Activated naive CD4-positive, alpha-beta T cell treated with anti-CD3 and anti-CD28 coated beads, Interleukin-2, amount 50 U/mL, for 72 hours (primary cell): Measurements from ENCODE around the gene EPPIN. TPM values are rescaled to one million over a fixed set of nuclear protein-coding genes. Genes with fewer than 3 reads are reported as not detected.
"Not testable (repeated sequence)": the region's sequence is repeated elsewhere in the genome, so short reads cannot be mapped to it uniquely, and the experiment has no call there.

ENCODE experiments used
- ATAC-seq, 2 donors: fragments of 150-1000 bp; cut with Tn5 transposase; 2 replicates each; pipeline ENCODE4 v1.10.0; 2021; ENCODE audit warnings: mild to moderate bottlenecking in 2 of 2, moderate library complexity in 2 of 2
- DNase-seq, 2 donors: peaks; one replicate each; pipeline ENCODE4 v3.0.0; 2021 to 2022; ENCODE audit warnings: low spot score in 2 of 2
- H3K27ac Mint-ChIP-seq, 2 donors: one replicate each; pipeline ENCODE4 v1.8.0; 2022; ENCODE audit warnings: mild to moderate bottlenecking in 2 of 2, mixed read lengths in 2 of 2
- H3K36me3 Mint-ChIP-seq, 2 donors: one replicate each; pipeline ENCODE4 v1.8.0; 2022; ENCODE audit warnings: mixed read lengths in 2 of 2
- H3K9me3 Mint-ChIP-seq, 2 donors: one replicate each; pipeline ENCODE4 v1.8.0; 2022; ENCODE audit warnings: mixed read lengths in 2 of 2
- total RNA-seq, 2 donors: library from RNA; stranded (reverse); gene quantifications; one replicate each; pipeline ENCODE4 v1.2.3, GENCODE V29; 2022

EPPIN gene
- total RNA-seq = not detected

- no peak for ATAC-seq
- H3K27ac Mint-ChIP-seq = no peak within 1 kb of the TSS
Observed at GRCh38 chr20:45547206-45547770, at the start of gene EPPIN. EPPIN (minus strand) TSS chr20:45547401; CDS start chr20:45547357, 44 bp downstream.

GRCh38 chr20:45595235-45595634 lies 48.0 kb upstream of the EPPIN start:
- Mint-ChIP-seq H3K36me3 (no peaks in the 10 kb centered on the region), H3K27ac (peak overlapping the region in 1 of 2 donors; percentile 1), H3K9me3 (no peaks in the 10 kb centered on the region)
- no peak for DNase-seq
- ATAC-seq = no peak

More at GRCh38 chr20:45547206-45547770, at the start of gene EPPIN:
- H3K9me3 Mint-ChIP-seq = peaks cover 0 to 6% of the 10 kb centered on the region in 2 donors
- no peaks in the 10 kb centered on the region for H3K36me3 Mint-ChIP-seq
- no peak for DNase-seq

- Mint-ChIP-seq H3K27ac (no peak overlapping the region), H3K9me3 (no peaks in the 10 kb centered on the region)
- no peak for DNase-seq
Observed at GRCh38 chr20:45593498-45593897, 46.3 kb upstream of the EPPIN start.

GRCh38 chr20:45592574-45593189 lies 45.5 kb upstream of the EPPIN start:
- ATAC-seq = peak; percentile 44 to 74
- Mint-ChIP-seq H3K27ac (no peak overlapping the region), H3K36me3 (no peaks in the 10 kb centered on the region), H3K9me3 (no peaks in the 10 kb centered on the region)
- DNase-seq = peak in 1 of 2 donors; percentile 31

More at GRCh38 chr20:45593498-45593897, 46.3 kb upstream of the EPPIN start:
- no peaks in the 10 kb centered on the region for H3K36me3 Mint-ChIP-seq
- no peak for ATAC-seq

GRCh38 chr20:45589725-45590124 lies 42.5 kb upstream of the EPPIN start:
- ATAC-seq (no peak), DNase-seq (no peak)
- Mint-ChIP-seq H3K27ac (no peak overlapping the region), H3K36me3 (no peaks in the 10 kb centered on the region), H3K9me3 (no peaks in the 10 kb centered on the region)

- no peak overlapping the region for H3K27ac Mint-ChIP-seq
- no peaks in the 10 kb centered on the region for H3K36me3 Mint-ChIP-seq
- ATAC-seq = no peak
- no peak for DNase-seq
- no peaks in the 10 kb centered on the region for H3K9me3 Mint-ChIP-seq
Observed at GRCh38 chr20:45588800-45589199, 41.6 kb upstream of the EPPIN start.

GRCh38 chr20:45585986-45586385 lies 38.8 kb upstream of the EPPIN start:
- H3K27ac Mint-ChIP-seq, ATAC-seq, H3K9me3 Mint-ChIP-seq, H3K36me3 Mint-ChIP-seq, DNase-seq: not testable (repeated sequence)

- ATAC-seq, DNase-seq, H3K36me3 Mint-ChIP-seq: not testable (repeated sequence)
Observed at GRCh38 chr20:45584294-45584693, 37.1 kb upstream of the EPPIN start.

GRCh38 chr20:45583502-45583901 lies 36.3 kb upstream of the EPPIN start:
- ATAC-seq (no peak), DNase-seq (no peak)
- Mint-ChIP-seq H3K36me3 (no peaks in the 10 kb centered on the region), H3K9me3 (no peaks in the 10 kb centered on the region), H3K27ac (no peak overlapping the region)

More at GRCh38 chr20:45584294-45584693, 37.1 kb upstream of the EPPIN start:
- not testable (repeated sequence) for H3K9me3 Mint-ChIP-seq, H3K27ac Mint-ChIP-seq

- ATAC-seq (no peak), DNase-seq (no peak)
- H3K27ac Mint-ChIP-seq = no peak overlapping the region
- no peaks in the 10 kb centered on the region for H3K9me3 Mint-ChIP-seq
- H3K36me3 Mint-ChIP-seq = no peaks in the 10 kb centered on the region
Observed at GRCh38 chr20:45581702-45582101, 34.5 kb upstream of the EPPIN start.

- H3K27ac Mint-ChIP-seq = no peak within 1 kb of the TSS
- DNase-seq (no peak), ATAC-seq (no peak)
- no peaks in the 10 kb centered on the region for H3K36me3 Mint-ChIP-seq
- no peaks in the 10 kb centered on the region for H3K9me3 Mint-ChIP-seq
Observed at GRCh38 chr20:45579184-45579583, 32.0 kb upstream of the EPPIN start, which contains the start of gene WFDC8. WFDC8 (minus strand) TSS chr20:45579284; CDS start chr20:45579247, 37 bp downstream.

GRCh38 chr20:45578231-45578630 lies 31.0 kb upstream of the EPPIN start:
- no peaks in the 10 kb centered on the region for H3K36me3 Mint-ChIP-seq
- ATAC-seq (no peak), DNase-seq (no peak)
- no peaks in the 10 kb centered on the region for H3K9me3 Mint-ChIP-seq
- H3K27ac Mint-ChIP-seq = no peak overlapping the region

- no peak overlapping the region for H3K27ac Mint-ChIP-seq
- no peaks in the 10 kb centered on the region for H3K9me3 Mint-ChIP-seq
- ATAC-seq = no peak
- no peaks in the 10 kb centered on the region for H3K36me3 Mint-ChIP-seq
- DNase-seq = no peak
Observed at GRCh38 chr20:45576995-45577394, 29.8 kb upstream of the EPPIN start.

- H3K36me3 Mint-ChIP-seq = no peaks in the 10 kb centered on the region
- H3K9me3 Mint-ChIP-seq = no peaks in the 10 kb centered on the region
- no peak overlapping the region for H3K27ac Mint-ChIP-seq
- ATAC-seq = no peak
- no peak for DNase-seq
Observed at GRCh38 chr20:45575931-45576330, 28.7 kb upstream of the EPPIN start.

- not testable (repeated sequence) for H3K27ac Mint-ChIP-seq, ATAC-seq, H3K36me3 Mint-ChIP-seq, DNase-seq, H3K9me3 Mint-ChIP-seq
Observed at GRCh38 chr20:45569650-45570049, 22.4 kb upstream of the EPPIN start.

- Mint-ChIP-seq H3K27ac (no peak overlapping the region), H3K36me3 (no peaks in the 10 kb centered on the region), H3K9me3 (peaks cover 0 to 2% of the 10 kb centered on the region in 2 donors)
- no peak for ATAC-seq
- DNase-seq = no peak
Observed at GRCh38 chr20:45564760-45565276, 17.6 kb upstream of the EPPIN start.

GRCh38 chr20:45555198-45555597 lies 8.0 kb upstream of the EPPIN start:
- ATAC-seq (no peak), DNase-seq (no peak)
- Mint-ChIP-seq H3K27ac (no peak overlapping the region), H3K36me3 (no peaks in the 10 kb centered on the region), H3K9me3 (peaks cover 3% of the 10 kb centered on the region in 2 donors)

- peaks cover 3 to 6% of the 10 kb centered on the region in 2 donors for H3K9me3 Mint-ChIP-seq
Observed at GRCh38 chr20:45552456-45552855, 5.3 kb upstream of the EPPIN start.

More at GRCh38 chr20:45552456-45552855, 5.3 kb upstream of the EPPIN start:
- Mint-ChIP-seq H3K27ac (no peak overlapping the region), H3K36me3 (no peaks in the 10 kb centered on the region)
- ATAC-seq = no peak
- DNase-seq = no peak
